PFSK-1 (cell line): ENCODE measurements around the gene CKAP5.

Experiments used
- POLR2AphosphoS5 ChIP-seq: IDR thresholded peaks from 2 replicates; pipeline ENCODE4 v1.6.1; 2012; ENCODE audit warnings: low read depth, mild to moderate bottlenecking, control low read depth, low read length, moderate library complexity
- REST ChIP-seq, 2 experiments: IDR thresholded peaks; 2 replicates each; pipeline versions ENCODE4 v1.6.1 to v1.8.0; 2011 to 2012; ENCODE audit warnings: low read depth in 2 of 2, low read length in 2 of 2, control low read depth in 1 of 2, inconsistent platforms in 1 of 2, mild to moderate bottlenecking in 1 of 2, moderate library complexity in 1 of 2; ENCODE audit not compliant: insufficient read depth in 1 of 2
- SIN3A ChIP-seq: IDR thresholded peaks from 2 replicates; pipeline ENCODE4 v1.6.1; 2012; ENCODE audit warnings: mild to moderate bottlenecking, low read length, moderate library complexity, borderline replicate concordance; ENCODE audit not compliant: insufficient read depth
- TAF1 ChIP-seq: IDR thresholded peaks from 2 replicates; pipeline ENCODE4 v1.6.1; 2012; ENCODE audit warnings: low read length, control low read depth, borderline replicate concordance; ENCODE audit not compliant: insufficient read depth

- no peak for TF ChIP-seq TAF1
- no peak for TF ChIP-seq SIN3A
- TF ChIP-seq POLR2AphosphoS5 = no peak
- no peak for TF ChIP-seq REST (IDR thresholded peaks at IDR 0.05; ENCODE audit: insufficient read depth in 1 of 2, low read depth in 2 of 2, low read length in 2 of 2)
Measured at GRCh38 chr11:46879056-46879585, 33.0 kb upstream of the CKAP5 start.
